HG03520 (cell line): ENCODE measurements around the gene MSH4.
"Not testable (repeated sequence)": the region's sequence is repeated elsewhere in the genome, so short reads cannot be mapped to it uniquely, and the experiment has no call there.

Experiments
- ATAC-seq: cut with Tn5 transposase; IDR thresholded peaks from one replicate; pipeline ENCODE4 v1.9.1; 2021; ENCODE audit warnings: mild to moderate bottlenecking, moderate library complexity; ENCODE audit not compliant: unreplicated experiment

The MSH4 gene

GRCh38 chr1:75795703-75796193 lies 934 bp upstream of the MSH4 start:
- no peak for ATAC-seq

GRCh38 chr1:75797273-75797588 lies 549 bp downstream of the MSH4 start:
- ATAC-seq, result no peak

- no peak for ATAC-seq
Measured at GRCh38 chr1:75797606-75798216, 1.0 kb downstream of the MSH4 start.

- ATAC-seq, result not testable (repeated sequence)
Measured at GRCh38 chr1:75801480-75801879, 4.8 kb downstream of the MSH4 start.

GRCh38 chr1:75808921-75809320 lies 12.2 kb downstream of the MSH4 start:
- no peak for ATAC-seq

- ATAC-seq, result not testable (repeated sequence)
Measured at GRCh38 chr1:75810113-75810512, 13.4 kb downstream of the MSH4 start.

GRCh38 chr1:75811211-75811981 lies 14.7 kb downstream of the MSH4 start:
- no peak for ATAC-seq

GRCh38 chr1:75812065-75812464 lies 15.4 kb downstream of the MSH4 start:
- no peak for ATAC-seq

- ATAC-seq, result not testable (repeated sequence)
Measured at GRCh38 chr1:75823596-75823995, 26.9 kb downstream of the MSH4 start.

GRCh38 chr1:75836528-75837100 lies 39.9 kb downstream of the MSH4 start:
- ATAC-seq, result no peak

GRCh38 chr1:75838079-75838478 lies 41.4 kb downstream of the MSH4 start:
- no peak for ATAC-seq

- ATAC-seq, result no peak
Measured at GRCh38 chr1:75841421-75841820, 44.7 kb downstream of the MSH4 start.

GRCh38 chr1:75845576-75845975 lies 48.9 kb downstream of the MSH4 start:
- ATAC-seq, result no peak

- no peak for ATAC-seq
Measured at GRCh38 chr1:75855010-75855409, 58.3 kb downstream of the MSH4 start.

GRCh38 chr1:75855734-75856133 lies 59.1 kb downstream of the MSH4 start:
- ATAC-seq, result no peak

- ATAC-seq, result no peak
Measured at GRCh38 chr1:75861831-75862230, 65.1 kb downstream of the MSH4 start.

- ATAC-seq, result no peak
Measured at GRCh38 chr1:75870951-75871350, 74.3 kb downstream of the MSH4 start.

GRCh38 chr1:75879985-75880384 lies 83.3 kb downstream of the MSH4 start:
- no peak for ATAC-seq

- no peak for ATAC-seq
Measured at GRCh38 chr1:75884437-75884836, 87.8 kb downstream of the MSH4 start.

GRCh38 chr1:75901371-75901770 lies 104.7 kb downstream of the MSH4 start:
- no peak for ATAC-seq

- ATAC-seq, result no peak
Measured at GRCh38 chr1:75908717-75909152, 112.1 kb downstream of the MSH4 start.

GRCh38 chr1:75916834-75917233 lies 120.2 kb downstream of the MSH4 start:
- ATAC-seq, result no peak
